Measurements from ENCODE around the gene FRMD4B.

GRCh38 chr3:69400683-69401082 lies 14.8 kb upstream of the FRMD4B start:
- TF ChIP-seq CTCF (IDR thresholded peaks at IDR 0.05; ENCODE audit: insufficient read depth, low read length) (no peak), POLR2AphosphoS5 (IDR thresholded peaks at IDR 0.05; ENCODE audit: low read depth) (no peak), SPI1 (IDR thresholded peaks at IDR 0.05; ENCODE audit: borderline replicate concordance, low read depth) (no peak)
- TF ChIP-seq, protein P1, sequence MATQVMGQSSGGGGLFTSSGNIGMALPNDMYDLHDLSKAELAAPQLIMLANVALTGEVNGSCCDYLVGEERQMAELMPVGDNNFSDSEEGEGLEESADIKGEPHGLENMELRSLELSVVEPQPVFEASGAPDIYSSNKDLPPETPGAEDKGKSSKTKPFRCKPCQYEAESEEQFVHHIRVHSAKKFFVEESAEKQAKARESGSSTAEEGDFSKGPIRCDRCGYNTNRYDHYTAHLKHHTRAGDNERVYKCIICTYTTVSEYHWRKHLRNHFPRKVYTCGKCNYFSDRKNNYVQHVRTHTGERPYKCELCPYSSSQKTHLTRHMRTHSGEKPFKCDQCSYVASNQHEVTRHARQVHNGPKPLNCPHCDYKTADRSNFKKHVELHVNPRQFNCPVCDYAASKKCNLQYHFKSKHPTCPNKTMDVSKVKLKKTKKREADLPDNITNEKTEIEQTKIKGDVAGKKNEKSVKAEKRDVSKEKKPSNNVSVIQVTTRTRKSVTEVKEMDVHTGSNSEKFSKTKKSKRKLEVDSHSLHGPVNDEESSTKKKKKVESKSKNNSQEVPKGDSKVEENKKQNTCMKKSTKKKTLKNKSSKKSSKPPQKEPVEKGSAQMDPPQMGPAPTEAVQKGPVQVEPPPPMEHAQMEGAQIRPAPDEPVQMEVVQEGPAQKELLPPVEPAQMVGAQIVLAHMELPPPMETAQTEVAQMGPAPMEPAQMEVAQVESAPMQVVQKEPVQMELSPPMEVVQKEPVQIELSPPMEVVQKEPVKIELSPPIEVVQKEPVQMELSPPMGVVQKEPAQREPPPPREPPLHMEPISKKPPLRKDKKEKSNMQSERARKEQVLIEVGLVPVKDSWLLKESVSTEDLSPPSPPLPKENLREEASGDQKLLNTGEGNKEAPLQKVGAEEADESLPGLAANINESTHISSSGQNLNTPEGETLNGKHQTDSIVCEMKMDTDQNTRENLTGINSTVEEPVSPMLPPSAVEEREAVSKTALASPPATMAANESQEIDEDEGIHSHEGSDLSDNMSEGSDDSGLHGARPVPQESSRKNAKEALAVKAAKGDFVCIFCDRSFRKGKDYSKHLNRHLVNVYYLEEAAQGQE (IDR thresholded peaks at IDR 0.05; ENCODE audit: insufficient replicate concordance, low read depth), result no peak
